Activated CD4-positive, CD25-positive, alpha-beta regulatory T cell treated with anti-CD3 and anti-CD28 coated beads, Interleukin-2, amount 50 U/mL, for 16 hours (primary cell): ENCODE results near the gene DENR.

Experiments
- DNase-seq: peaks from one replicate; pipeline ENCODE4 v3.0.0-alpha.2; 2020; ENCODE audit warnings: low read depth, low spot score

The DENR gene

GRCh38 chr12:122820138-122820537, 67.5 kb downstream of the DENR start:
- no peak for DNase-seq
